Measurements from ENCODE around the gene NTSR1. TPM values are rescaled to one million over a fixed set of nuclear protein-coding genes. Genes with fewer than 3 reads are reported as not detected.

The NTSR1 gene
- total and polyA plus RNA-seq, 2 of the 8 experiments (the other 6 are each of a cell fraction or from before 2014, with no cell fraction given): 0.53 to 0.89 TPM

DNA sequence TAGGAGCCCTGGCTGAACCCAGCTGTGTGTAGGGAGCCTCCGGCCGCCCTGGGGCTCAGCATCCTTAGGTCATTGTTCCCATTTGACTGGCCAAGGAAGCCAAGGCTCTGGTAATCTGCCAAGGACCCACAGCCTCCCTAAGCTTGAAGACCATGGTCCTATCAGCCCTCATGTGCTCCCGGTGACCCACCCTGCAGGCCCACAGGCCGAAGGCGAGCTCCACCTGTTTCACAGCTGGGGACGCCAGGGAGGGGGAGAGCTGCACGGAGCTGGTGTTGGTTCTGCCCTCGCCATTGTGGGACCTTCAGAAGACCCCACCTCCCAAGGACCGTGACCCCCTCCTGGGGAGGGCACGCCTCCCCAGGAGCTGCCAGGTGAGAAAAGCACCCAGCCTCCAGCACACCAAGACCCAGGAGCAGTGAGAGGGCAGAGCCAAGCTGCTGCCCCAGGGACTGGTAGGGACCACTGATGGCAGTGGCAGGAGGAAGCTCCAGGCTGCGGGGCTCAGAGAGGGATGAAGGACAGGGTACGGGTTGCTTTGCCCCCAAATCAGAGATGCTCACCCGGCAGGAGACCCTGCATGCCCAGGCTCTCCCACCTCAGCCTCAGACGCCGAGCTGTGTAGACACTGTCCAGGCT, 56.9 kb downstream of the NTSR1 start:
- Histone ChIP-seq H3K4me3 (ENCODE audit: extremely low read depth in 1 of 4, insufficient read depth in 2 of 4, low read depth in 3 of 4, low read length in 4 of 4) (no peak overlapping the region), H2BK5ac (ENCODE audit: low read depth, low read length) (no peak overlapping the region), H2BK20ac (ENCODE audit: low read length) (no peak overlapping the region), H3K23ac (ENCODE audit: insufficient read length) (no peak overlapping the region), H3K27me3 (replicated peaks in 1 of 4; ENCODE audit: control insufficient read depth in 3 of 4, extremely low read depth in 1 of 4, insufficient read depth in 3 of 4, low read length in 3 of 4) (no peaks in the 10 kb centered on the region; a peak in 1 of 7 replicates), H2BK12ac (ENCODE audit: low read depth, low read length) (no peak overlapping the region), H3K56ac (replicated peaks; ENCODE audit: insufficient read length, low read depth, low read length) (no peak overlapping the region), H3K27ac (ENCODE audit: low read depth, low read length) (no peak overlapping the region), H2AK5ac (ENCODE audit: low read depth, low read length) (no peak overlapping the region), H3K9me3 (ENCODE audit: insufficient read depth in 2 of 2, low read depth in 1 of 2, low read length in 1 of 2) (no peaks in the 10 kb centered on the region), H3K23me2 (ENCODE audit: low read depth, low read length) (no peaks in the 10 kb centered on the region), H3K4me2 (ENCODE audit: insufficient read depth in 1 of 2, low read depth in 2 of 2, low read length in 2 of 2) (no peak overlapping the region), H2AFZ (ENCODE audit: low read length) (no peak overlapping the region), H4K5ac (ENCODE audit: insufficient read length, low read depth, low read length) (no peak overlapping the region), H3K79me2 (ENCODE audit: control insufficient read depth in 1 of 2, insufficient read depth in 2 of 2, low read length in 2 of 2) (no peaks in the 10 kb centered on the region), H4K20me1 (replicated peaks in 1 of 2; ENCODE audit: control insufficient read depth in 1 of 2, insufficient read depth in 2 of 2, low read length in 2 of 2) (peaks cover 0 to 6% of the 10 kb centered on the region in 2 experiments), H3K14ac (ENCODE audit: insufficient read length) (no peak overlapping the region), H2BK15ac (ENCODE audit: low read length) (no peak overlapping the region), H3K4ac (replicated peaks; ENCODE audit: insufficient read length, low read depth, low read length) (no peak overlapping the region), H3K79me1 (ENCODE audit: low read depth, low read length) (peaks cover 4% of the 10 kb centered on the region; the same call in 1 of the 2 replicates), H3K18ac (ENCODE audit: extremely low read depth, low read length) (no peak overlapping the region), H4K8ac (ENCODE audit: extremely low read depth, insufficient read depth, low read length) (no peak overlapping the region; the same call in 1 of the 2 replicates), H2BK120ac (replicated peaks; ENCODE audit: low read depth, low read length) (no peak overlapping the region), H3K36me3 (ENCODE audit: control insufficient read depth in 2 of 4, insufficient read depth in 4 of 4, low read length in 3 of 4) (no peaks in the 10 kb centered on the region), H4K91ac (replicated peaks; ENCODE audit: insufficient read length, low read length) (no peak overlapping the region), H3K4me1 (replicated peaks in 1 of 4; ENCODE audit: control insufficient read depth in 3 of 4, insufficient read depth in 4 of 4, low read length in 3 of 4) (peaks cover 0 to 9% (median 0%) of the 10 kb centered on the region in 4 experiments; a peak in 3 of 7 replicates), H3K9ac (replicated peaks in 1 of 4; ENCODE audit: extremely low read depth in 1 of 4, low read depth in 3 of 4, low read length in 3 of 4) (no peak overlapping the region)
- ChIA-PET CTCF (ENCODE audit: partially characterized antibody) (interaction anchor here (0.6 to 2.0 kb wide), 13 partner anchors 12 to 869 kb away, joined by 3 to 11 read pairs (median 4); no protein-coding TSS in a partner anchor), POLR2A (ENCODE audit: partially characterized antibody) (no interaction called here)
- DNase-seq (ENCODE audit: low read depth in 1 of 2, low spot score in 2 of 2) (no peak), FAIRE-seq (no peak)
- WGBS, 2 experiments (ENCODE audit: extremely low coverage in 1 of 2, insufficient coverage in 1 of 2, insufficient read length in 1 of 2, insufficient replicate concordance in 2 of 2, low coverage in 1 of 2, low lambda C conversion rate in 2 of 2, missing lambda C conversion rate in 1 of 2): 82% methylated on average over 15 of the region's 15 CpGs; no CpG with 5 or more reads in 1 of the 2 experiments
- no peak for TF ChIP-seq KDM1A (IDR thresholded peaks at IDR 0.05; ENCODE audit: borderline replicate concordance, low read length)
- TF ChIP-seq, protein P1, sequence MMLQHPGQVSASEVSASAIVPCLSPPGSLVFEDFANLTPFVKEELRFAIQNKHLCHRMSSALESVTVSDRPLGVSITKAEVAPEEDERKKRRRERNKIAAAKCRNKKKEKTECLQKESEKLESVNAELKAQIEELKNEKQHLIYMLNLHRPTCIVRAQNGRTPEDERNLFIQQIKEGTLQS (IDR thresholded peaks at IDR 0.05; ENCODE audit: insufficient read depth, low read depth, low read length): no peak
